HL-60 (cell line): Measurements from ENCODE around the gene MAP4K5.

Experiments used
- DNase-seq, 2 experiments: peaks; one replicate each; pipeline ENCODE4 v3.0.0-alpha.2; 2010 to 2020; ENCODE audit warnings: low read depth in 1 of 2, low spot score in 1 of 2
- H3K27ac ChIP-seq: fragments of 250-450 bp; sonication (Bioruptor Pico); replicated peaks from 2 replicates; pipeline ENCODE4 v1.5.1; 2020; ENCODE audit warnings: mild to moderate bottlenecking, moderate library complexity
- H3K27me3 ChIP-seq: fragments of 250-450 bp; sonication (Bioruptor Pico); 2 replicates; pipeline ENCODE4 v1.5.1; 2021; ENCODE audit warnings: mild to moderate bottlenecking, moderate library complexity; ENCODE audit not compliant: insufficient read depth, poor library complexity, severe bottlenecking
- H3K4me3 ChIP-seq: replicated peaks from 2 replicates; pipeline ENCODE4 v1.5.1; 2011; ENCODE audit warnings: mild to moderate bottlenecking, control low read depth, low read length; ENCODE audit not compliant: insufficient read depth
- CTCF ChIP-seq: IDR thresholded peaks from one replicate; pipeline ENCODE4 v1.5.1; 2011; ENCODE audit warnings: low read length, control low read depth, inconsistent platforms; ENCODE audit not compliant: insufficient read depth
- GABPA ChIP-seq: IDR thresholded peaks from 2 replicates; pipeline ENCODE4 v1.6.1; 2012; ENCODE audit warnings: low read depth
- POLR2AphosphoS5 ChIP-seq: IDR thresholded peaks from 2 replicates; pipeline ENCODE4 v1.6.1; 2012; ENCODE audit warnings: low read depth
- SPI1 ChIP-seq: IDR thresholded peaks from 2 replicates; pipeline ENCODE4 v1.6.1; 2012; ENCODE audit warnings: low read depth, mild to moderate bottlenecking, borderline replicate concordance
- TF ChIP-seq, protein P1 (sequence below): IDR thresholded peaks from 2 replicates; pipeline ENCODE4 v1.6.1; 2012; ENCODE audit warnings: low read depth; ENCODE audit not compliant: insufficient replicate concordance

MAP4K5 gene

DNA sequence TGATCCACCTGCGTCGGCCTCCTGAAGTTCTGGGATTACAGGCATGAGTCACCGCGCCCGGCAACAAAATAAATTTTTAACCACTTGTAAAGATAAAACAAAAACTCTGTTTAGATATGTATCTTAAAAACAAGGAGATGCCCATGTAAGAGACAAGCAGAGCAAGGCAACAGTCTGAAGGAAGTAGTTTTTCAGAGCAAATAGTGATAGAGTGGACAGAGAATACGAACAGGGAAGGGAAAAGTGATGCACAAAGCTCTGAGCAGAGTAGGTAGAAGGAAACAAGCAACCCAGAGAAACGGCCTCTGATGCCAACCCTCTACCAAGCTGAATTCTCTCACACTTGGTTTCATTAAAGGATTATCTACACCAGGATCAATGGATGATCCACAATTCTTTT lies 110.9 kb downstream of the MAP4K5 start:
- no peak overlapping the region for H3K4me3 ChIP-seq
- no peak overlapping the region for H3K27ac ChIP-seq
- no peaks in the 10 kb centered on the region for H3K27me3 ChIP-seq
- no peak for DNase-seq
- no peak for TF ChIP-seq POLR2AphosphoS5
- no peak for TF ChIP-seq SPI1

DNA sequence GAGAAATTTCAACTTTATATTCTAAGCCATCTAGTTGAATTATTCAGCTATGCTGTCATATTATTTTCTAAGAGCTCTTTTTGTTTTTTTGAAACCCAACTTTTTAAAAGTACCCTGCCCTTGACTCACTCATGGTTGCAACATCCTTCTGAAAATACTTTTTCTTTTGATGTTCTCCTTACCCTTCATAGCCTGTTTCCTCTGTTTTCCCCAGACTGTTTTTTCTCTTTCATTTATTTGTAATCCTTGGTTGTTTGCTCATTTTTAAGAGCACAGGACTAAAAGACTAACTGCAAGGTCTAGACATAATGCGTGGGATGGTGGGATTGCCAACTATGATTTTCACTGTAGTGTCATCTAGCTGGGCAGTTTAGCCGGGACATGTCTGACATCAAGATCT lies 114.5 kb downstream of the MAP4K5 start:
- Histone ChIP-seq H3K27me3 (no peaks in the 10 kb centered on the region), H3K4me3 (no peak overlapping the region), H3K27ac (no peak overlapping the region)
- no peak for TF ChIP-seq POLR2AphosphoS5
- no peak for DNase-seq

GRCh38 chr14:50410921-50411320 lies 121.4 kb downstream of the MAP4K5 start:
- DNase-seq = no peak
- Histone ChIP-seq H3K27ac (no peak overlapping the region), H3K4me3 (no peak overlapping the region), H3K27me3 (no peaks in the 10 kb centered on the region)
- TF ChIP-seq CTCF = no peak
- TF ChIP-seq, protein P1, sequence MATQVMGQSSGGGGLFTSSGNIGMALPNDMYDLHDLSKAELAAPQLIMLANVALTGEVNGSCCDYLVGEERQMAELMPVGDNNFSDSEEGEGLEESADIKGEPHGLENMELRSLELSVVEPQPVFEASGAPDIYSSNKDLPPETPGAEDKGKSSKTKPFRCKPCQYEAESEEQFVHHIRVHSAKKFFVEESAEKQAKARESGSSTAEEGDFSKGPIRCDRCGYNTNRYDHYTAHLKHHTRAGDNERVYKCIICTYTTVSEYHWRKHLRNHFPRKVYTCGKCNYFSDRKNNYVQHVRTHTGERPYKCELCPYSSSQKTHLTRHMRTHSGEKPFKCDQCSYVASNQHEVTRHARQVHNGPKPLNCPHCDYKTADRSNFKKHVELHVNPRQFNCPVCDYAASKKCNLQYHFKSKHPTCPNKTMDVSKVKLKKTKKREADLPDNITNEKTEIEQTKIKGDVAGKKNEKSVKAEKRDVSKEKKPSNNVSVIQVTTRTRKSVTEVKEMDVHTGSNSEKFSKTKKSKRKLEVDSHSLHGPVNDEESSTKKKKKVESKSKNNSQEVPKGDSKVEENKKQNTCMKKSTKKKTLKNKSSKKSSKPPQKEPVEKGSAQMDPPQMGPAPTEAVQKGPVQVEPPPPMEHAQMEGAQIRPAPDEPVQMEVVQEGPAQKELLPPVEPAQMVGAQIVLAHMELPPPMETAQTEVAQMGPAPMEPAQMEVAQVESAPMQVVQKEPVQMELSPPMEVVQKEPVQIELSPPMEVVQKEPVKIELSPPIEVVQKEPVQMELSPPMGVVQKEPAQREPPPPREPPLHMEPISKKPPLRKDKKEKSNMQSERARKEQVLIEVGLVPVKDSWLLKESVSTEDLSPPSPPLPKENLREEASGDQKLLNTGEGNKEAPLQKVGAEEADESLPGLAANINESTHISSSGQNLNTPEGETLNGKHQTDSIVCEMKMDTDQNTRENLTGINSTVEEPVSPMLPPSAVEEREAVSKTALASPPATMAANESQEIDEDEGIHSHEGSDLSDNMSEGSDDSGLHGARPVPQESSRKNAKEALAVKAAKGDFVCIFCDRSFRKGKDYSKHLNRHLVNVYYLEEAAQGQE = no peak
- no peak for TF ChIP-seq SPI1
- TF ChIP-seq GABPA = no peak
- TF ChIP-seq POLR2AphosphoS5 = no peak

- no peak overlapping the region for H3K27ac ChIP-seq
- no peak for DNase-seq
- no peaks in the 10 kb centered on the region for H3K27me3 ChIP-seq
- no peak overlapping the region for H3K4me3 ChIP-seq
- TF ChIP-seq, protein P1 = no peak
- TF ChIP-seq POLR2AphosphoS5 (no peak), GABPA (no peak), SPI1 (no peak)
Observed at GRCh38 chr14:50410071-50410470, 122.3 kb downstream of the MAP4K5 start.

DNA sequence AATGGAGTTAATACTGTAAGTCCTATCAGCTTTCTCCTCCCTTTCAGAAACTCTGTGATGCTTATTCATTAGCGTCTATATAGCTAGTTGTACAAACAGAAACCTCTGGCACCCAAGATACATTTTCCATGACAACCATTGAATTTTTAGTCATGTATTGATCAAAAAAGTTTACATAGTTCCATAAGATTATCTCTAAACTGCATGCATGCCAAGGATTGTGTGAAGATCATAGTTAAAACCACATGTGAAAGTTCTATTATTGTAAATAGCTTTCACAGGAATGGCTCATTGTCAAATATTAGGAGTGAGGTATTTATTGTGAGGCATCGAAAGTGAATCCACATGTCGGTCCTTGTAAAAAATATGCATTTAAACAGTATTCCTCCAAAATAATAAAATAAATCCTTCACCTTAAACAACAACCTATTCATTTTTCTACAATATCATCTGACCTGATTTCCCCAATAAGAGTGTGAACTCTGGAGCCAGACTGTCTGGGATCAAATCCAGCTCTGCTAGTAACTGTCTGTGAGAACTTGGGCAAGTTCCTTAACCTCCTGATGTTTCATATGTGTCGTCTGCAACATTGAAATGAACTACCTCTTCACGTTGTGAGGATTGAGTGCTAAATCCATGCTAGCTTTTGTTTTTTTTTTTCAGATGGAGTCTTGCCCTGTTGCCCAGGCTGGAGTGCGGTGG lies 125.1 kb downstream of the MAP4K5 start:
- Histone ChIP-seq H3K27me3 (no peaks in the 10 kb centered on the region), H3K4me3 (no peak overlapping the region), H3K27ac (no peak overlapping the region)
- no peak for DNase-seq
- no peak for TF ChIP-seq CTCF
- TF ChIP-seq POLR2AphosphoS5 = no peak
- TF ChIP-seq SPI1 = no peak
- TF ChIP-seq, protein P1 = no peak
- no peak for TF ChIP-seq GABPA
